HG03095 (cell line): ENCODE results near the gene BLCAP.
"Not testable (repeated sequence)": the region's sequence is repeated elsewhere in the genome, so short reads cannot be mapped to it uniquely, and the experiment has no call there.

Source experiments
- ATAC-seq: cut with Tn5 transposase; IDR thresholded peaks from one replicate; pipeline ENCODE4 v1.9.1; 2021; ENCODE audit warnings: moderate library complexity; ENCODE audit not compliant: unreplicated experiment

The BLCAP gene

GRCh38 chr20:37527638-37528445, at the start of gene BLCAP:
TSS of gene BLCAP (minus strand) at chr20:37527876. CDS start at chr20:37519174, 8,702 bp downstream.
- peak; percentile 76 for ATAC-seq

GRCh38 chr20:37577436-37577835, 49.8 kb upstream of the BLCAP start:
- ATAC-seq: not testable (repeated sequence)

- ATAC-seq: no peak
Measured at GRCh38 chr20:37576911-37577310, 49.2 kb upstream of the BLCAP start.

- ATAC-seq: no peak
Measured at GRCh38 chr20:37575884-37576283, 48.2 kb upstream of the BLCAP start.

GRCh38 chr20:37574199-37574890, 46.7 kb upstream of the BLCAP start:
- ATAC-seq: no peak

GRCh38 chr20:37573626-37574198, 46.0 kb upstream of the BLCAP start:
- ATAC-seq: no peak

GRCh38 chr20:37571033-37571432, 43.4 kb upstream of the BLCAP start:
- no peak for ATAC-seq

GRCh38 chr20:37570419-37570818, 42.7 kb upstream of the BLCAP start:
- no peak for ATAC-seq

- ATAC-seq: no peak
Measured at GRCh38 chr20:37567671-37568588, 40.3 kb upstream of the BLCAP start.

GRCh38 chr20:37567331-37567665, 39.6 kb upstream of the BLCAP start:
- ATAC-seq: no peak

GRCh38 chr20:37566590-37567330, 39.1 kb upstream of the BLCAP start:
- ATAC-seq: no peak

- ATAC-seq: no peak
Measured at GRCh38 chr20:37565134-37565811, 37.6 kb upstream of the BLCAP start.

GRCh38 chr20:37564388-37565133, 36.9 kb upstream of the BLCAP start:
- ATAC-seq: no peak

- ATAC-seq: no peak
Measured at GRCh38 chr20:37564016-37564387, 36.3 kb upstream of the BLCAP start.

GRCh38 chr20:37562695-37563480, 35.2 kb upstream of the BLCAP start:
- ATAC-seq: no peak

- no peak for ATAC-seq
Measured at GRCh38 chr20:37560629-37561028, 33.0 kb upstream of the BLCAP start.

GRCh38 chr20:37559312-37560027, 31.8 kb upstream of the BLCAP start:
- ATAC-seq: no peak

- no peak for ATAC-seq
Measured at GRCh38 chr20:37558779-37559178, 31.1 kb upstream of the BLCAP start.
